HG02852 (cell line): ENCODE measurements around the gene CCDC88A.
"Not testable (repeated sequence)": the region's sequence is repeated elsewhere in the genome, so short reads cannot be mapped to it uniquely, and the experiment has no call there.

Experiments
- ATAC-seq: cut with Tn5 transposase; IDR thresholded peaks from one replicate; pipeline ENCODE4 v1.9.1; 2021; ENCODE audit warnings: mild to moderate bottlenecking, moderate library complexity; ENCODE audit not compliant: unreplicated experiment

Gene CCDC88A

DNA sequence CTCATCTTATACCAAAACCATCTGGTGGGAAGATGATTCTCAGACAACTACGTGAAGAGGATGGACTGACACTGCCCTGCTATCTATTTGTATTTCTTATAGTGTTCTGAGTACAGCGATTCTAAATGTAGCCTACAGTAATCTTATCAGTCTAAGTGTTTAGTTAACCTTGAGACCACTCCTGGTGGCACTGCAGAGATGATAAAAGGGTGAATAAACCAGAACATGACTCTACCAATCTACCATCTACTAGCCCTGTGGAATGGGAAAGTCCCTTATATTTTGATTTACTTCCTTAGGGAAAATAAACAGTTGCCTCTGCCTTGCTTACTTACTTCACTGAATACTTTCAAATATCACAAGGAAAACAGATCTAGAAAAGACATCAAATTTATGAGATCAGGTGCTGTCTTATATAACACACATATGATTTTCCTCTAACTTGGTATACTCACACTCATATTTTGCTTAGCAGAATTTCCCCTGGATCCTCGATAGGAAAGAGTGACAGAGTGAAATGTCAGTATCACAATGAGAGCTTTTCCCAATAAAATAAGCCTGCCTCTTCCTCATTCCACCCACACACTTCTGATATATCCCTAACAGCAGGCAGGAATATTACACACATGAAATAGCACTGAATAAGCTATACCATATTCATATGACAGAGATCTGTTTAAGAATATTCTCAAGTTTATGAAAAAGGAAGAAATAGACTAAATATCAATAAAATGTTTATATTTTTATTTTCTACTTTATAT lies 92.0 kb downstream of the CCDC88A start:
- ATAC-seq: no peak

DNA sequence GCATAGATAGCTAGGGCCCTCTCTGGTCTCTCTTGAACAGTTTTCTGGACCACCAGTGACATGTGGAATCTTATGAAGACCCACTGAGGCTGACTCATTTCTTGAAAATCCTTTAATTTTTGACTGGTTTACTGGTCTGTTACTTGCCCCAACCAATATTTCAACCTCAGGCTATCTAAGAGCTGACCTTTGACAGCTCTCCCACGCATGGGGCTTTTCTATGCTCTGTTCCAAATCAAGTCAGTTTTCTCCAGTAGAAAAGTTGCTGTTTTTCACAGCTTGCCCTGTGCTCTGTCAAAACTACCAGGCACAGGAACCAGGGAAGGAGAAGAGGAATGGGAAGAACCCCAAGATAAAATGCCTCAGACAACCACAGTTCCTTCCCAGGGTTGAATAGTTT lies 104.7 kb downstream of the CCDC88A start:
- ATAC-seq: no peak

- ATAC-seq: peak; percentile 96
Measured at GRCh38 chr2:55311444-55311870, 108.2 kb downstream of the CCDC88A start.

- no peak for ATAC-seq
Measured at GRCh38 chr2:55309446-55309845, 110.2 kb downstream of the CCDC88A start.

DNA sequence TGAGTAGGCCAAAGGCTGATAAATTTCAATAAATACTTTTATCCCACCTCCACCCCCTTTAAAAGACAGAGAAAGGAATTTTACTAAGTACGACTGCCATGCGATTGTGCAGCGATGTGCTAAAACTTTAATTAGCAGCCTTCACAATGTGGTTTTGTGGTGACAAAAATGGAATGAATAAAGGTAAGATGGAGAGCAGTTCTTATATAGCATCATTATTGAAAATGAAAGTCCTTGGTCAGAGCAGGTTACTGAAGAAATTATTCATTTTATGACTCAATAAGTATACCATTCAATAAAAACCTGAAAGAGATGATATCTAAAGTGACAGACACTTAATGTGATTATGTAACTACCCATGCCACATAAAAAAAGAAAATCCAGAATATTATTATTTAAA lies 117.4 kb downstream of the CCDC88A start:
- peak; percentile 88 for ATAC-seq

DNA sequence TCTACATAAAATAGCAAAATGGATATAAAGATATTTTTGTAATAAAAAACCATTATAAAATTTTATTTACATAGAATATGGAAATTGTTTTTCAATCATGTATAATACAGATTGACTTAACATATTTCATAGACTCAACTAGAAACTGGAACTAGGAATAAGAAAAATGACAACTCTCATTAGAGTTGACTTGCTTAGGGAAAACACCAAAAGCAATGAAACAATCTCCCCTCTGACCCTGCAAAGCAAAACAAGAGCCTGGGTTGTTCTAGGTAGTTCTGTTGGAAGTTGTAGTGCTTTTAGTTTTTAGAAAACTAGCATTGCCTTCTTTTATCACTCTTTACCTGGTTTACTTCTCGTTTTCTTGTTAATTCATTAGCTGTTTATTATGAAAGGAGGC lies 118.4 kb downstream of the CCDC88A start:
- no peak for ATAC-seq

DNA sequence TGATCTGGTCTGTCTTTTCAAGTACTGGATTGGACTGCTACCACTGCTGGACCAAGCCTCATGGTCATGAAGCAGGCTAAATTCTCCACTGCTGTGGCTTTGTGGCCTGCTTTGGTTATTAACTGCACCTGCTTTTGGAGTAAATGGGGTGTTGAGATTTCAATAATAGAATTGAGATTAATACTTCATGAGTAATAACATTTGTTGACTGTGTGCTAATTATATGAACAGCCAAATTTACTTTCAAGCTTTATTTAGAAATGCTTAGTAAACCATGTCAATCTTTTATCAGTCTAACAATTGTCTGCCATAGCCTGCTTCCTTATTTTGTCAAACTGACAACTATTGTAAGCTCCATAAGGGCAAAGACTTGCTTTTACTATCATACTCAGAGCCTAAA lies 123.3 kb downstream of the CCDC88A start:
- ATAC-seq: peak; percentile 65

DNA sequence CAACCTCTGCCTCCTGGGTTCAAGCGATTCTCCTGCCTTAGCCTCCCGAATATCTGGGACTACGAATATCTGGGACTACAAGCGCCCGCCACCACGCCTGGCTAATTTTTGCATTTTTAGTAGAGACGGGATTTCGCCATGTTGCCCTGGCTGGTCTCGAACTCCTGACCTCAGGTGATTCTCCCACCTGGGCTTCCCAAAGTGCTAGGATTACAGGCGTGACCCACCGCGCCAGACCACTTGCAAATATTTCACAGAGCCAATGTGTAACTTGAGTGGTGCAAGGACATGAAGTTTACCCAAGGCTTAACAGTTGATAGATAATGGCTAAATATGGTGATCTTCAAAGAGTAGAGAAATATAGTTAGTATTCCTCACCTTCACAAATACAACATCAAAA lies 136.6 kb downstream of the CCDC88A start:
- ATAC-seq: no peak

DNA sequence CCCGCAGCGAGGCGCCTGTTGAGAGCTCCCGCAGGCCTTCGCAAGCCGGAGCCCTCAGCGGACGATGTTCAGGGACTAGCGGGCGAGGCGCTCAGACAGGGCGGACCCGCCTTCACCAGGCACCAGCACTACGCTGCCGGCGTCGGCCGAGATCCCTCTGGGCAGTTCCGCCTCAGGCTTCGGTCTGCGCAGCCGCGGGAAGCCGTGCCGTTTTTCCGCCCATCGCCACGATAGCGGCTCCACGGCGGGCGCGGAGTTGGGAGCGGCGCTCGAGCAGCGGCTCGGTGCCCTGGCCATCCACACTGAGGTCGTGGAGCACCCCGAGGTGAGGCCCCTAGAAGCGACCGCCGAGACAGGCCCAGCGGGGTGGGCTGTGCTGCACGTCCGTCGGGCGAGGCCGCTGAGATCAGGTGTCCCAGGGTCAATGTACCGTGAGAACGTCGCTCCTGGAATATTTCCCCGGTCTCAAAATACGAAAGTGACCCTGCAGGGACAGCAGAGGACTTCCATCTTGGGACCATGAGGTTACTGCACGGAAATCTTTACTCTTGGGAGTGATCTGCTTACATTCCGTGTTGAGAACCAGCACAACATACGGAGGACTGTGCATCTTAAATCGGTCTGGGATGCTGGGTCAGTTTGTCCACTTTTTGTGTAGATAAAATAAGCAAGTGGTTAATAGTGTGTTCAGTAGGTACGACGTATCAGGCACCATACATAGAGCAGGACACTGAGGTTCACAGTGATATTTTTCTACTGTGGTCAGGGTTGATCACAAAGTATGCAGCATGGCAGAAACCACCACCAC lies 137.3 kb downstream of the CCDC88A start:
- ATAC-seq: peak; percentile 97

GRCh38 chr2:55280851-55281546 lies 138.7 kb downstream of the CCDC88A start:
- ATAC-seq: not testable (repeated sequence)

- not testable (repeated sequence) for ATAC-seq
Measured at GRCh38 chr2:55279859-55280424, 139.7 kb downstream of the CCDC88A start.

GRCh38 chr2:55279214-55279835 lies 140.3 kb downstream of the CCDC88A start:
- ATAC-seq: not testable (repeated sequence)

DNA sequence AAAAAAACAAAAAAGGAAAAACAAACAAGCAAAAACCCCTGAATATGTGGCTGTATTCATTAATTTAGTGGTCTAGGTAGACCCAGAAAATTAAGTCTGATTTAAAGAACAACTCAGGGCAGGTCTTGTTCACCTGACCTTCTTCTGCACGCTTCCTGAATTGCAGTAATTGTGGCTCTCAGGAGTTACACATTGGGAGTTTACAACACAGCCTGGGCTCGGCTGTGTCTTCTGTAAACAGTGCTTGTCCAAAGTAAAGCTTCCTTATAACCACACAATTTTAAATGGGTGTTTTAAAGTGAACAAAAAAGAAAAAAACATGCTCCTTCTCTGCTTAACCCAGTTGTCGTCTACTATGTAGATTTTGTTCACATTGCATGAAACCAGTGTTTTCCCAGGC lies 142.3 kb downstream of the CCDC88A start:
- no peak for ATAC-seq

GRCh38 chr2:55274346-55274745 lies 145.3 kb downstream of the CCDC88A start:
- ATAC-seq: not testable (repeated sequence)

- ATAC-seq: no peak
Measured at GRCh38 chr2:55269645-55269990, 150.0 kb downstream of the CCDC88A start.

DNA sequence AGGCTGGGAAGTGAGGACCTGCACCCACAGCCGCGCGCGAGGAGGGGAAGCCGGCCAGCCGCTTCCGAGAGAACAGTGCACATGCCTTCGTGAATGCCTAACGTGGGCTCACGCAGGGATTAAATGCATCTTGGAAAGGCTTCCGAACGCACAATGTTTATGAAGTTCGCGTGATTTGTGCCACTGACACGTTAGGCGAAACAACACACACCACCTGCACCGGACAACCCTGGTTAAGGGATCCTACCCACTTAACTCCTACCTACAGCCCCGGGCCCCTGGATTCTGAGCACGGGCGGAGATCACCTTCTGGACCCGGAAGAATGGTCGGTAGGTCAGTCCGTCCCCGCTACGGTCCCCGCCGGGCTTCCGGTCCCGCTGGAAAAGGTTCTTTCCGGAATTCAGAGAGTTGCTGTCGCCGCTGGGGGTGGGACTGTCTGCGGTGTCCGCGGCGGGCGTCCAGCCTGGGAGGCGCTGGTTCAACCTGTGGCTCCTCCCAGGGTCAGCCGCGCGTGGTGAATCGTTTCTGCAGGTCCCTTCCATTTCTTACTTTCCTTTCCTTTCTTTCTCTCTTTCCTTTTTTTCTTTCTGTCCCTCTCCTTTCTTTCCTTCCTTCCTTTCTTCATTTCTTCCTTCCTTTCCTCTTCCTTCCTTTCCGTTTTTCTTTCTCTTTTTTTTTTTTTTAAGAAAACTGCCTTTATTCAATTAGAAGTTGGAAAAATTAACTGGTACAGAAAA lies 150.6 kb downstream of the CCDC88A start, which contains the start of gene MTIF2:
Gene MTIF2, minus strand, starts transcription at position 325 of the 738 bp plus-strand sequence. CDS start 5,373 bp downstream, outside the sequence.
- peak; percentile 98 for ATAC-seq

DNA sequence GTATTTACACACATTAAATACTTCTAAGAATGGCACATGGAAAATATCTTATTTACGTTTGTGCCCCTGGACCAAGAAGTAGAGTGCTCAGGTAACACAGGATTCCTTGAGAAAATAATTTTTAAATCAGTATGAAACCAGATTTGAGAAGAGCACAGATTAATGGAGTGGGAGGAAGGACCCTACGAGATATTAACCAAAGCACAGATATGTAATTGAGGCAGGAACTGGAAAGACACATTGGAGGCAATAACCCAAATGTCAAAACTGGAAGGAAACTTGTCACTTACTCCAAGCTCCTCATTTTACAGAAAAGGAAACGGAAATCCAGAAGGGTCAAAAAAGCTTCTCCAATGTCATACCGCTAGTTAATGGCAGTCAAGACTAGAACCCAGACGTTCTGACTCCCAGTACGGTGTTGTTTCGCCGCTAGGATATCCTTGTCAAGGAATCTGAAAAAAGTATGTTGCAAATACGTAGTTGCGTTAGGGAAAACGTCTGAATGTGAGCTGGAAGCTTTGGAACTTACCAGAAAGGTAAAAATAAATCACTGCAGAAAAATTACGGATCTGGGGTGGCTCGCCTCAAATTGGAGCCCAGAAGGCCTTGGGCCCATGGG lies 151.3 kb downstream of the CCDC88A start:
- no peak for ATAC-seq

GRCh38 chr2:55259586-55259985 lies 160.1 kb downstream of the CCDC88A start:
- ATAC-seq: not testable (repeated sequence)

DNA sequence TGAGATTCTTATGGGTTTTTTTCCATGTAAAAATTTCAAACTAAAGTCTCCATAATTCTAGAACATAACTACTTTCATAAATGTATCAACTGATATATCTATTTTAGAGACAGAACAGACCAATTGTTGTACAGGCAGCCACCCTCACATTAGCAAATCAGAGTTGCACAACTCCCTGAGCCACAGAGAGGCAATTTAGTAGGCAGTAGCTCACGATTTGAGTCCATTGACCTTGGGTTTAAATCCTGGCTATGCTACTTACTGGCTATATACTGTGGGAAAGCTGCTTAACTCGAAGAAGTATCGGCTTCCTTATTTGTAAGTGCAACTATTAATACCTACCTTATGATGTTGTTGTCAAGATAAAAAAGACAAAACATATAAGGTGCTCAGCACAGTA lies 166.8 kb downstream of the CCDC88A start:
- ATAC-seq: no peak

DNA sequence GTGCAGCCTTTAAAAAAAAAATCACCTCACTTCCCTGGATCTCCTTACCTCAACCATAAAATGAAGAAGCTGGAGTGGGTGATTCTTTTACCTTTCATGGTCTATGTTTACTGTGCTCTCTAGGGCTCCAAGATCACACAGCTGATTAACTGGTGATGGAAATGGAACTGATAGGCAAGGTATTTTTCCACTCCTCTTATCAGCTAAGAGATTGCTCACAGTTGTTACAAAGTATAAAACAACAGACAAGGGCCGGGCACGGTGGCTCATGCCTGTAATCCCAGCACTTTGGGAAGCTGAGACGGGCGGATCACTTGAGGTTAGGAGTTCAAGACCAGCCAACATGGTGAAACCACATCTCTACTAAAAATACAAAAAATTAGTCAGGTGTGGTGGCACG lies 172.6 kb downstream of the CCDC88A start:
- ATAC-seq: no peak
